Activated T-cell treated with anti-CD3 and anti-CD28 coated beads for 4 hours (primary cell): ENCODE results near the gene CD300LB.

Source experiments
- DNase-seq: peaks from one replicate; pipeline ENCODE4 v3.0.0-alpha.2; 2020

The CD300LB gene

DNA sequence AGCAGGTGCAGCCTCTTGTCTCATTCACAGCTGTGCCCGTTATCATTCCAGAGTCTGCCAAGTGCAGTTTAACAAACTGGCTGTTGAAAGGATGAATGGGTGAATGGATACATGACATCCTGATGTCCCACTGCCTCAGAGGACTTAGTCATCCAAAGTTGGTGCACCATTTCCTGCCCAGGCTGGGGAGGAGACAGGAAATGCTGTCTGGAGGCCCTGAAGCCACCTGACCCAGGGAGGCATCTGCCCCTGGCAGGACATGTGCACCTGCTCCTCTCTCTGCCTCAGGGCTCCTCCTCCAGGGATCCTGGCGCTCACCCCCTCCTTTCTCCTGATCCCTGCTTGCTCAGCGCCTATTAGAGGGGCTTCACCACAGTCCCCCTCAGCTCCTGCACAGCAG, 16.5 kb upstream of the CD300LB start:
- DNase-seq = no peak

DNA sequence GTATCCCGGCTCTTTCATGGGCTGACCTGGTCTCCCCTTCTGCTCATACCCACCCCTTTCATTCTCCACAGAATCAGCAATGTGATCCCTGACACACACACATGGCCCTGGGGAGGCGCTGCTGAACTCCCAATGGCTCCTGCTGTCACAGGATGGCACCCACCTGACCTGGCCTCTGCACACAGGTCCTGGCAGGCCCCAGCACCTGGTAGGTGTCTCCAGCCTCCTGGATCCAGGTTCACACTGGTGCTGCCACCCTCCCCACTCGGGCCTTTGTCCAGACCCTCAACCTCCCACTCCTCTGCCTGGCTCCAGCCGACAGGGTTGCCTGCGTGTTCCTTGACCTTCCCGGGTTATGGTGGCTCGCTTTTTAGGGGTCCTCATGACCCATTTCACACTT, 16.0 kb upstream of the CD300LB start:
- no peak for DNase-seq

DNA sequence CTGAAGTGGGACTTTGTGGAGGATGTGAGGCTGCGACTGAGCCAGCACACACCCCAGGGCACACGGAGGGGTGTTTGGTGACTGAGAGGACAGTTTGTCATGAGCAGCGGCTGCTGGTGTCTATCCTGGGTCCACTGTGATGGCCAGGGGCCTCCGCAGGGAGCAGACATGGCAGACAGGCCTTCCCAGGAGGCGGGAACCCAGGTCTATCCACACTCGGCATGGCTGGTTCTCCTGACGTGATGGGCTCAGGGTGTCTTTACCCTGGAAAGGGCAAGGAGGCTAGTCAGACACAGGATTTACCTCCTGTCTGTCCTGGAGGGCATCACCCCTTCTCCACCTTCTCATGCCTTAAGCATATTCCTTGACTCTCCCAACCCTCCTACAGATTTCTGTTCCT, 15.3 kb upstream of the CD300LB start:
- DNase-seq = no peak

DNA sequence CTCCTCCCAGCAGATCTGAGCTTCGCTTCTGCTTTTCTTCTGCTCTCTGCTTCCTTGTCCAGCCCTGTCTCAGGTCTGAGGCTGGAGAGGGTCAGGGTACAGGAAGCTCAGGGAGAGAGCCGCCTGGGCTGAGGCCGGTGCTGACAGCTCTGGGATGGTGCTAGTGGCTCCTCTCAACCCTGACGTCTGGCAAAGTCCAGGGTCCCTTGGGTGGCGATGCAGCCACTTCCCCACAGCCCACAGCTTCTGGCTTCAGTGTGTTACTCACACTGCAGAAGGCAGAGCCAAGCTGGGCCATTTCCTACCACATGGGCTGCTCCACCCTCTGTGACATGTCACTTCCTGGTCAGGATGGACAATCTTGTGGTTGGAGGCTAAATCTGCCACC, 14.6 kb upstream of the CD300LB start, which contains the start of gene CD300C:
CD300C (minus strand) TSS at position 273 of the 388 bp plus-strand sequence. CDS start 333 bp downstream, outside the sequence.
- no peak for DNase-seq

DNA sequence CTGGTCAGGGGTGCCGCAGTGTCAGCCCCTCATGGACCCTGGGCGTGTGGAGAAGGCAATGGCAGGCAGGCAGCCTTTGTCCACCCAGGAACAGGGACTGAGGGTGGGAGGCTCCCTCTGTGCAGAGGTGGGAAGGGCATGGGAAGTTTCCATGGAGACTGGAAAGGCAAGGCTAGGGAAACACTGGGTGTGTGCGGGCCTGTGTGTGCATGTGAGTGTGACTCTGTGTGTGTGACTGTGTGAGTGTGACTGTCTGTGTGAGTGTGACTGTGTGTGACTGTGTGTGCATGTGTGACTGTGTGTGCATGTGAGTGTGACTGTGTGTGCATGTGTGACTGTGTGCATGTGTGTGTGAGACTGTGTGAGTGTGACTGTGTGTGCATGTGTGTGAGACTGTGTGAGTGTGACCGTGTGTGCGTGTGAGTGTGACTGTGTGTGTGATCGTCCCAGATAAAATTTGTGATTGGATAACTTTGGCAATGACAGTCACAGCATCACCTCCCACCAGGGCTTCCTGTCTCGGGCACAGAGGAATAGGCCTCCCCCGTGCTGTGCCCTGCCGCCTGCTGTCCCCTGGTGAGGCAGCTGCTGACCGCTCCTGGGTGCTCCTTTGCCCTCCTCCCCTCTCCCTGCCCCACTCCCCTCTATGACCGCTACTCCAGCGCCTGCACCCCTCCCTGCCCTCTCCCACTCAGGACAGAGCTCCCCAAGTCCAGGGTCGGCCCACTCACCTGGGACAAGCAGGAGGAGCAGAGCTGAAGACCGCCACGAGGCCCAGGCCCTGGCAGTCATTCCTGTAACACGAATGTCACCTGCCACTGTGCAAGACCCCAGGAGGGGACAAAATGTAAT, 13.9 kb upstream of the CD300LB start:
- DNase-seq = no peak

DNA sequence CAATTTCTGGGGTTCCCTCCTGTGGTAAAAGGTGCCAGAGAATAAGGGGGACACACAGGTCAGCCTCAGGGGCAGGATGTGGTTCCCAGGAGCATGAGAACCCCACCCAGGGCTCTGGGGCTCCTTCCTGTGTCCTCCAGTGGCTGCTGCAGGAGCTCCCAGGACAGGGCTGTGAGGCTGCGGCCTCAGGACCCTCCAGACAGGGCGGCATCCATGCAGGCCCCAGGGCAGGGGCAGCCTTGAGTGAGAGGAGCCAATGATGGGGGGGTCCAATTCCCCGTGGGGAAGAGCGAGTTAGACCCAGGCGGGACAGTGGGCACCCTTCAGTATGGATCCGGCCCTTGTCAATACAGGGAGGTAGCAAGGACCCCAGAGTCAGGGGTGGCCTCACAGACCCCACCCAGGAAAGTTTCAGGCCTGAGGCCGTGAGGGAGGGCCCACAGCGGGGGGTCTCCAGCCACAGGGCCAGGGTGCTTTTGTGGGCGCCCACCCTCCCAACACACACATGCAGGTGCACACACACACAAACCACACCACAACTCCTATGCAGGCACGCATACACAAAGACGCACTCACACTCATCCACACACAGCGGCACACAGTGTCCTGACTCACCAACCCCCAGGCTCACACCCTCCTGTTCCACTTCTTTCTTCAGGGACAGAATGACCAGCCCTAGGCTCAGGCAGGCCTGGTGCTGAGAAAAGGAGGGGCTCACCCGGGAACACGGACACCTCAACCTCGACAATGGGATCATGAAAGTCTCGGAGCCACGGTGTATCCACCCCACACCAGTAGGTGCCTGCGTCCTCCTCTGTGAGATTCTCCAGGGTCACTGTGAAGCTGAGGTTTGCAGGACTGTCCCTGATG, 12.9 kb upstream of the CD300LB start:
- DNase-seq = no peak

DNA sequence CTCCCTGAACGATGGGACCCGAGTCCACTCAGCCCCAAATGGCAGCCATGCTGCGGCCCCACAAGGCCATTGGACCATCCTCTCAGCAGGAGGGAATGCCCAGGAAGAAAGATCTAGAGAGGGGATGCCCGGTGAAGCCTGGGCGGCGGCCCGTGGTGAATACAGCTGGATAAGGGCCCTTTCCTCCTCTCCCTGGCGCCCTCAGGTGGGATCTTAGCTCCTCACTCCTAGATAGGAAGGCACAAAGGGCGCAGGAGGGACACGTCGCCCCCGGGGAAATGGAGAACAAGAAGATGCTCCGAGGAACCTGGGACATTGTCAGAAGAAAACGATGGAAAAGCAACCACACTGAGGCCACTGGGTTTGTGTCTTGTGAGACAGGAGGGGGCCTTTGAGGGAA, 12.1 kb upstream of the CD300LB start:
- DNase-seq = no peak

DNA sequence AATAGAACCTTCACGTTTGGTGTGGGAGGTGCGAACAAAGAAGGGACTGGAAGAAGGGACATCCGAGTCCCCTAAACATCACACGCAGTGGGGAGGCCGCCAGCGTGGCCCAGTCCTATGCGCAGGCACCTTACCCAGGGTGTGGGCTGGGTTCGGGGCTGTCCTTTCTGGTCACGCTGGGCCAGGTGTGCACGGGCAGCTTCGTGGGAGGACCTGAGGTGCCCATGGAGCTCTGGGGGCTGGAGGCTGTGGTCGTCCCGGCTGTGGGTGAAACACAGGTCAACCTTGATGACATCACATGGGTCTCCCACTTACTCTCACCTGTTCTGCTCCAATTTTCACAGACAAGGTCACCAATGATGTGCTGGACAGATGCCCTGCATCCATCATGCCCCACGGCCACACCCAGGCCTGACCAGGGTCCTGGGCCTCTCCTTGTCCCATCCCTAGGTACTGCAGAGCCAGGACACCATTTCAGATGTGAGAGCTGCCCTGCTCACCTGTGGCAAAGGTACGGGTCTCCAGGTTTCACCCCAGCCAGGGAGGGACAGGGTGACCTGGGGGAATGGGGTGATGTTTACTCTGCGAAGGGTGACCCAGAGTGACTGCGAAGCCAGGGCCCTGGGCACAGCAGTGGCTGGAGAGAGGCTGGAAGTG, 11.6 kb upstream of the CD300LB start:
- DNase-seq = no peak

DNA sequence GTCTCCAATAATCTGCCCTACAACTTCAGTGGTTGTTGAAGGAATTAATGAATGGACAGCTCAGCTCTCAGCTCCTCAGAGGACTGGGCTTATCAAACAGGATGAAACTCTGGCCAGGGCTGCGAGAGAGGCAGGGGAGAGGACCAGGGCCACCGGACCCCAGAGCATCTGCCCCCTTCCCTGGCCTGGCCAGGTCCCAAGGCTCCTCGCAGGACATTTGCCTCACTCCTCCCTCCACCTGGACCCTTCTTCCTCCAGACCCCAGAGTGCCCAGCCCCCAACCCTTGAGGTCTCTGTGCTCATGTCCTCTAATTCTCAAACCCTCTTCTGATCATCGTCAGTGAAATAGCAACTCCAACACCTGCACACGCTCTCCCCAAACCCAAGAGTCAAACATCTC, 10.9 kb upstream of the CD300LB start:
- DNase-seq = no peak

DNA sequence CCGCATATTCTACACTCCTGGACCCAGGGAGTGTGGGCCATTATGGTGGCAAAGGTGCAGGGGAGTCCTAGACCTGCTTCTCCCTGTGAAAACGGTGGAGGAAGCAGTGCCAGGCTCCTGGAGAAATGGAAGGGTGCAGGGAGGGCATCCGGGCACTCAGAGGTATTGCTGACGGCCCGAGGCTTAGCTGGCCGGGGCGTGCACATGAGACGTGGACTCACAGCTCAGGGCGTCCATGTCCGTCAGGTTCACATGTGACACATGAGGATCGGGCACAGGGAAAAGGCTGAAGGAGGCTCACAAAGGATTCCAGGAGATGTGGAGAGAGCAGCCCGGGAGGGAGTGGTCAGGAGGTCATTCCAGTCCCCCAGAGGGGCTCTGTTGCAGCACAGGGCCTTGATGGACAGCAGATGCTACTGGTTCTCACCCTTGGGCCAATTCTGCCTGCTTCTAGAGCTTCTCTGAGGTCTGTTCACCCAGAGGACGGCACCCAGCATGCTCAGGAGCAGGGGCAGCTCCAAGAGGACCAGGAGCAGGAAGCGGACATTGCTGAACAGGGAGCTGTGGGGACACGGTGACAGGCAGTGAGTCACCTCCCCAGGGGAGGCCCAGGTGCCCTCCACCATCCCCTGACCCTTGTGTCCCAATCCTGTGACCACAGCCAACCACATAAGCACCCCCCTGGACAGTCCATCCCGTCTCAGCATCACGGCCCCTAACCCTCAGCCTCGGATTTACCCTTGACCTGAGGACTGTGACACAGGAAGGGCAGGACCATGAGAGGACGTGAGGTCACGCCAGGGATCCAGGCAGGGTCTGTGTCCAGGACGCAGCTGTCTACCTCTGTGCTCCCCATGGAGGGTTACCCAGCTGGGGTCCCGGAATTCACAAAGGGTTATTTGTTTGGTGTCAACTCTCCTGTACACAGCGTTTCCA, 10.2 kb upstream of the CD300LB start:
- no peak for DNase-seq

DNA sequence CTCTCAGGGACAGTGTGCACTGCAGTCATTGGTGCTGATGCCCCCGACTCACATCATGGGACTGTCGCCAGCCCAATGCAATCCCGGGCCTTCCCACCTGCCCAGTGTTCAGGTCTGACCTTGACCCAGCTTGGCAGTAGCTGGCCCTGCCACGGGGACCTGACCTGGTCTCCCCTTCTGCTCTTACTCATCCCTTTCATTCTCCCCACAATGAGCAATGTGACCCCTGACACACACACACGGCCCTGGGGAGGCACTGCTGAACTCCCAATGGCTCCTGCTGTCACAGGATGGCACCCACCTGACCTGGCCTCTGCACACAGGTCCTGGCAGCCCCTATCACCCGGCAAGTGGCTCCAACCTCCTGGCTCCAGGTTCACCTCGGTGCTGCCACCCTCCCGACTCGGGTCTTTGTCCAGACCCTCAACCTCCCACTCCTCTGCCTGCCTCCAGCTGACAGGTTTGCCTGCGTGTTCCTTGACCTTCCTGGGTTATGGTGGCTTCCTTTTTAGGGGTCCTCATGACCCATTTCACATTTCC, 8.1 kb upstream of the CD300LB start:
- DNase-seq = no peak

DNA sequence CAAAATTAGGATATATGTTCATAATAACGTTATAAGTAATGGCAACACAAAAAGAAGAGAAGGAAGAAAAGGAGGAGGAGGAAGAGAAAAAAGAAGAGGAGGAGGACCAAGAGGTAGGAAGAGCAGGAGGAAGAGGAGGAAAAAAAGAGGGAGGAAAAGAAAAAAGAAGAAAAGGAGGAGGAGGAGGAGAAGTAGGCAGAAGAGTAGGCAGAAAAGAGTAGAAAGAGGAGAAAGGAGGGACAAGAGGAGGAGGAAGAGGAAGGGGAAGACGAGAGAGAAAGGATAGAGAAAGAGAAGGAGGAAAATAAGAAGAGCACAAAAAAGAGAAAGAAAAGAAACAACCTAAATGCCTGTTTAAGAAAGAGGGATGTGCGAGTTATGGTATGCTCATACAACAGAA, 5.6 kb upstream of the CD300LB start:
- no peak for DNase-seq

DNA sequence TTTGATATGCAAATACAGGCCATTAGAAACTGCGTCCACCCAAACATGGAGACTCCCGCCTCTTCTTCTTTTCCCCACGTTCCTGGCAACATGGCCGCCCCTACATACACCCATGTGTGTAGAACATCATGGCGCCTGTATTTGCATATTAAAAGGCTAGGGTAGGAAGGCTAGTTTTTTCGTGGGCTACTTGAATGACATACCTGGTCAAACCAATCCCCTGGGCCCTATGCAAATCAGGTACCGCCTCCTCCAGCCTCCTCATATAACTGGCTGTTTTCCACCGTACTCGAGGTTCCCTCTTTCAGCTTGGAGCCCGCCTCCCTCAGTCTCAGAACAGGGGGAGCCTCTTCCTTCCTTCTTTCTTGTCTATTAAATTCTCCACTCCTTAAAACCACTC, 840 bp upstream of the CD300LB start:
- no peak for DNase-seq

DNA sequence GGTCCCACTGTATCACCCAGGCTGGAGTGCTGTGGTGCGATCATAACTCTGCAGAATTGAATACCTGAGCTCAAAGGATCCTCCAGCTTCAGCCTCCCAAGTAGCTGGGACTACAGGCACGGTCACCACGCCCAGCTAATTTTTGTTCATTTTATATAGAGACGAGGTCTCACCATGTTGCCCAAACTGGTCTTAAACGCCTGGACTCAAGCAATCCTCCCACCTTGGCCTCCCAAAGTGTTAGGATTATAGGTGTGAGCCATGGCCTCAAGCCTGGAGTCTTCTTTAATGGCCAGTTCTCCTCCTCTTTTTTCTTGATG, 484 bp downstream of the CD300LB start:
- no peak for DNase-seq

DNA sequence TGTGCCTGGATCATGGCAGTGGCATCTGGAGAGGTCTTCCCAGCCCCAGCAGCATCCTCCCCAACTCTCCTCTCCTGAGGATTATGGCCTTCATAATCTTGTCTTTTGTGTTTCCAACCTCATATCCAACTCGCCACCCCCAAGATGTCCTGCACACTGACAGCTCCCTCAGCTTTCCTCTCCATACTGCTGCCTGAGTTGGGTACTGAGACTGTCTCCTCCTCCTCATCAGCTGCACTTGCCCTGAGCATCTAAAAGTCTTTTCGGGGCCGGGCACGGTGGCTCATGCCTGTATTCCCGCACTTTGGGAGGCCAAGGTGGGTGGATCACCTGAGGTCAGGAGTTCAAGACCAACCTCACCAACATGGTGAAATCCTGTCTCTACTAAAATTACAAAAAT, 2.0 kb downstream of the CD300LB start:
- no peak for DNase-seq

DNA sequence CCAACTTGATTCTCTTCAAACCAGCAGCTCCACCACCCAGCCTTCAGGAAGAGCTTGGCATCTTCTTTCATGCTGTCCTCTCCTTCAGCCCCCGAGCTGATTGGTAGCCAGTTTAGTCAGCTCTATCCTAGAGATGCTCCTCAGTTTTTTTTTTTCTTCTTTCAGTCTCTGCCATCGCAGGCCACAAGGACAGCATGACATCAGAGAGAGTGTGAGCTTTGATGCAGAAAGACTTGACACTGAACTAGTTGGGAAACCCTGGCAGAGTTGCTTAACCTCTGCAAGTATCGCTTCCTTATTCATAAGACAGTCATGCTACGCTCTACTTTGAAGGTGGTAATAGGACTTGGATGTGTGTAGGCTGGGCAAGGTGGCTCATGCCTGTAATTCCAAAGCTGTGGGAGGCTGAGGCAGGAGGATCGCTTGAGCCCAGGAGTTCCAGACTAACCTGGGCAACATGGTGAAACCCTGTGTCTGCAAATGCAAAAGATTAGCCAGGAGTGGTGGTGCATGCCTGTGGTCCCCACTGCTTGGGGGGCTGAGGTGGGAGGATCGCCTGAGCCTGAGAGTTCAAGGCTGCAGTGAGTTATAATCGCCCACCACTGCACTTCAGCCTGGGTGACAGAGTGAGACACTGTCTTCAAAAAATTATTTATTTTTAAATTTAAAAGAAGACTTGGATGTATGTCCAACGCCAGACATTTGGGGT, 2.6 kb downstream of the CD300LB start:
- DNase-seq = no peak

DNA sequence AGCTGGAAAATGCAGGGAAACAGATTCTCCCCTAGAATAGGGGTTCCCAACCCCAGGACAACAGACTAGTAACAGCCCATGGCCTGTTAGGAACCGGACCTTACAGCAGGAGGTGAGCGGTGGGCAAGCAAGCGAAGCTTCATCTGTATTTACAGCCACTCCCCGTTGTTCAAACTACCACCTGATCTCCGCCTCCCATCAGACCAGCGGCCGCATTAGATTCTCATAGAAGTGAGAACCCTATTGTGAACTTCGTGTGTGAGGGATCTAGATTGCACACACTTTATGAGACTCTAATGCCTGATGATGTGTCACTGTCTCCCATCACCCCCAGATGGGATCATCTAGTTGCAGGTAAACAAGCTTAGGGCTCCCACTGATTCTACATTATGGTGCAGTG, 3.5 kb downstream of the CD300LB start:
- no peak for DNase-seq

DNA sequence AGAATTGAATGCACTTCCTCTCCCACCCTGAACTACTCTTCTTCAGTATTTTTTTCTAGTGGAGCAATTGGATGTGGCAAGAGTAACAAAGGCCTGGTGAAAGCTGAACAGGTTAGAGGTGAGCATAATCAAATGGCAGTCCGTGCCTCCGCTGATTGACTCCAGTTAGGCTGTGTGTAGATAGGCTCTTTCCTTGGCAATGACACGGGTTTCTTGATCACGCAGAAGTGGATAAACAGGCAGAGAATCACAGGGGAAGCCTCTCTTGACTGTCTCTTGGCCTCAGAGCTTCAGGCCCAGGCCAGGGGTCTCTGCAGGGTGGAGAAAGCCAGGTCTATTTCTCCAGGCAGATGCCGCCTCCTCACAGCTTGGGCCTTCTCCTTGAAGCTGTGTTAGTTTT, 4.2 kb downstream of the CD300LB start:
- DNase-seq = no peak

DNA sequence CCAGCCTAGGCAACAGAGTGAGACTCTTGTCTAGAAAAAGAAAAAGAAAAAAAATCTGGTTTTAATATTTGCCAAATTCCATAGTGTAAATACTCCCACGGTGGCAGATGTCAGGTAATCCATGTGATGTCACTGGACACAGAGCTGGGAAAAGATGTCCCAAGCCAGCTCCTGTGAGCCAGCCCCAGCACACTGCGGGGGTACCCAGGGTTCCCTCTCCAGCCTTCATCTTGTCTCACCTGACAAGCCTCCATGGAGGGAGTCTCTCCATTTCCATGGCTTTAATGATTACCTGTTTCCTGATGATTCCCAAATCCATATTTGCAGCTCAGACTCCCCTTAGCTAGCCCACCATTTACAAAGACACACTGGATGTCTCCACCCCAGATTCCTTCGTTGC, 4.6 kb downstream of the CD300LB start:
- no peak for DNase-seq

DNA sequence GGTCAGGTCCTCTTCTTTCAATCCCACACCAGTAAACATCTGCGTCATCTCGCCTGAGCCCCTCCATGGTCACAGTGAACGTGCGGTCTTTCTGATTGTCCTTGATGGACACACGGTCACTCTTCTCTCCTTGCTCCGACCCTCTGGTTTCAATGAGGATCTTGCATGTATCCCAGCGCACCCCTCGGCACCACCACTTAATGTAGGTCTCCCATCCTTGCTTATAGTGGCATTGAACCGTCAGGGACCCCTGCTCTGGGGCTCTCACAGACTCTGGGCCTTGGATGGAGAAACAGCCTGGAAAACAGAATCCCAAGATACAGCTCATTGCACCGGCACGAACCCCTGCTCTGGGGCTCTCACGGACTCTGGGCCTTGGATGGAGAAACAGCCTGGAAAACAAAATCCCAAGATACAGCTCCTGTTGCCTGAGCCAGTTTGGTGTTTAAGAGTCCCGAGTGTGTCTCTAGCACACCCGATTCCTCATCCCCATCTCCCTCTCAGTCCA, 5.4 kb downstream of the CD300LB start:
- no peak for DNase-seq

DNA sequence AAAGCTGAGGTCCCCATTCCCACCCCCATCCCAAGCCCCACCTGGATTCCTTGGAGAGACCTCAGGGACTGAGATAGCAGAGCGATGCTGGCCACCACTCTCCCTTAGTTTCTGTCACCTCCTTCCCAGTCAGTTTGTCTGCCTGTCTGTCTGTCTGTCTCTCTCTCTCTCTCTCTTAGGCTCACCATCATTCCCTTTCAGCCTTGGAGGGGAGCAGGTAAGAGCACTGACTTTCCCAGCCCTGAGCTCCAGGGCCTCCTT, 5.9 kb downstream of the CD300LB start:
- no peak for DNase-seq
